UCSD-AML1 (cell line): Measurements from ENCODE around the gene HMGB1.

Experiments
- DNase-seq: peaks from one replicate; lab custom pipeline; 2025; ENCODE audit not compliant: unreplicated experiment; lab: John Stamatoyannopoulos, UW

HMGB1 gene

DNA sequence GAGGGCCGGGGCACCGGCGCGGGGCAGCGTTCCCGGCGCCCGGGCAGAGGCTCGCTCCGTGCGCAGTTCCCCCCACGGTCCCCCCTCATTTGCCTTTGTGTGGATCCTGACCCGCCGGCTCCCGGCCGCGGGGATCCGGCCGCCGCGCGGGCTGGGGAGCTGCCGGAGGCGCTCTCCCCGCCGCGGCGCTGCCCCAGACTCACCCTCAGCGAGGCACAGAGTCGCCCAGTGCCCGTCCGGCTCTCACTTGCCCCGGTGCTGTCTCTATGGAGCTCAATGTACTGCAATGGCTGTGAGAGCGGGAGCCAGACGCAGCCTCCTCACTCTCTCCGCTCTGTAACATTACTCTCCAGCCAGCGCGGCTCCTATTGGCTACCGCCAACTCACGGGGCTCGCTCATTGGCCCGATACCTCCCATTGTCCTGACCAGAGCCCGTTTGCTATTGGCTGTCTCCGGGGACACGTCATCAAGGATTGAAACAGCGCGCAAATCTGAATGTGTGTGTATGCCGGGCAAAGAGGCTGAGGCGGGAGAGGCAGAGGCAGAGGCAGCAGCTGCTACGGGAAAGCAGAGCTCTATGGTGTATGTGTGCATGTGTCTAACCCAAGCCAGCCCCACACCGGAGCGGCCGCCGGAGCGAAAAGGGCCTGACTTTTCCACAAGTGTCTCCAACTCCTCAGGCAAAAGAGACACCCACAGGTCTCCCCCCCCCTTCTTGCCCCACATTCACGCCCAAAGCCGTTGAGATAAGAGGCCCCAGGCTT, at the start of gene HMGB1:
Gene HMGB1, minus strand, starts transcription at position 344 of the 765 bp plus-strand sequence. CDS start 2,256 bp downstream, outside the sequence.
- peak; percentile 94 for DNase-seq

DNA sequence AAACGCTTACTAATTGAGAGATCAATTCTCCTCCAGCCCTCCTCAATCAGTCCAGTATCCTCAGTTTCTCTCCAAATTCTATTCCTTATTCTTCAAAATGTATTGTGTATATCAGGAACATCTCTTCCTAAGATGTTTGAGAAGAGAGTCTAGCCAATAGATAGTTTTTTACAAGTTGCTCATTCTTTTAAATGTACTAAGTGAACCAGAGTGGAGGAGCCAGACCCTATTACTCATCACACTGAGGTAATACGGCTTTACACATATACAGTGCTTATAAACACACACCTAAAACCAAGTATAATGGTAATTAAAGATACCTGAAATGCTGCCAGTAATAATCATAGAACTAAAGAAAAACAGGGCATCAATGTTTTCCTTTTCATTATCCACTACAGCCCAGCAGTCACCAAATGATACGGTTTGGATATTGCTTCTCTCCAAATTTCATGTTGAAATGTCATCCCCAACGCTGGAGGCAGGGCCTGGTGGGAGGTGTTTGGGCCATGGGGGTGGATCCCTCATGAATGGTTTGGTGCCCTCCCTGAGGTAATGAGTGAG, 45.2 kb upstream of the HMGB1 start:
- DNase-seq, result no peak

DNA sequence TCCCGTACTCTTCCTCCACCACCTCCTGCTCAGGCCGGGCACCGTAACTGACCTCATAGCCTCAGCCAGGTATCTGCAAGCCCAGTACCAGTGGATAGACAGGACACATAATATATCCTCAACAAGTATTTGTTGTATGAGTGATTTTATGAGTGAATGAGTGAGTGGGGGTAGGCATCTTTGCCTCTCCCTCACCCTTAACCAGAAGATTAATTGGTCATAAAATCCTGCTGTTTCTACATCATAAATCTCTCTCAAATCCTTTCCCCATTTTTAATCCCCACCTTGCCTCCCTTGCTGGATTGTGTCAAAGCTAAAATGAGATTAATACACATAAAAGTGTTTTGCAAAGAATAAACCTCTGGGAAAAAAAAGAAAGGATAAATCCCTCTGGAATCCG, 44.4 kb upstream of the HMGB1 start:
- no peak for DNase-seq

DNA sequence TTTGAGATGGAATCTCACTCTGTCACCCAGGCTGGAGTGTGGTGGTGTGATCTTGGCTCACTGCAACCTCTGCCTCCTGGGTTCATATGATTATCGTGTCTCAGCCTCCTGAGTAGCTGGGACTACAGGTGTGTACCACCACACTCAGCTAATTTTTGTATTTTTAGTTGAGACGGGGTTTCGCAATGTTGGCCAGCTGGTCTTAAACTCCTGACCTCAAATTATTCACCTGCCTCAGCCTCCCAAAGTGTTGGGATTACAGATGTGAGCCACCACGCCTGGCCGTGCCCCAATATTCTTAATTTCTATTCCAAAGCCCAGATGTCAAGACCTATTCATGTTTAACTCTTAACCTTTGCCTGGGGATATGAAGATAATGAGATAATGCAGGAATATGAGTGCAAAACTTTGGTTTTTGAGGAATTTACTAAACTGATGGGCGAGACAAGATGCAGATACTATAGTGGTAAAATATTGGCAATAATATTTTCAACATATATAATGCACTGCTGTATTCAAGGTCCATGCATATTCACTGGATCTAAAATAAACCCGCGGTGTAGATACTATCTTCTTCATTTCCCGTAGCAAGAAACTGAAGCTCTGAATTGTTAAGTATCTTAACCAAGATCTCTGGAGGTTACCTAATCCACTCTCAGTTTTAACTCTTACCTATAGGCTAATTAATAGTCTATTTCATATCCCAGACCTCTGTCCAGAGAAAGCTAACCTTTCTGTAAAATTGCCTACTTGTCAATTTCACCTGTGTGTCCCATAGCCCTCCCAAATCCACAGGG, 43.7 kb upstream of the HMGB1 start:
- no peak for DNase-seq

DNA sequence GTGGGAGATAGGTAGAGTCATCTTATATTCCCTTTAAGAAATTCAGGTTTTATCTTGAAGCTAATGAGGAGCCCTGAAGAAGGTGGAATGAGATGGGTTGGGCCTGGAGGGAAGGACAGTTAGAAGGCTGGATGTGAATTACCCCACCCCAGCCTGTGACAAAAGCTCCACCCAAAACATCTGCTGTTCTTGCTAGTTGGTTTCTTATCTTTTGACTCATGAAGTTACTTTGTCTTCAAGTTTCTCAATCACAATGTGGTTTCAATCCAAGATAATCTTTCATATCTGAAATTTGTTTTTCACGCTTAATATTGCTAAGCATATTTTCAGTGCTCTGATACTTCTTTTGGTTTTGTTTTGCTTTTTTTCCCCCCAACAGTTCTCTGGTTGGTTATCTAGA, 38.3 kb upstream of the HMGB1 start:
- no peak for DNase-seq

DNA sequence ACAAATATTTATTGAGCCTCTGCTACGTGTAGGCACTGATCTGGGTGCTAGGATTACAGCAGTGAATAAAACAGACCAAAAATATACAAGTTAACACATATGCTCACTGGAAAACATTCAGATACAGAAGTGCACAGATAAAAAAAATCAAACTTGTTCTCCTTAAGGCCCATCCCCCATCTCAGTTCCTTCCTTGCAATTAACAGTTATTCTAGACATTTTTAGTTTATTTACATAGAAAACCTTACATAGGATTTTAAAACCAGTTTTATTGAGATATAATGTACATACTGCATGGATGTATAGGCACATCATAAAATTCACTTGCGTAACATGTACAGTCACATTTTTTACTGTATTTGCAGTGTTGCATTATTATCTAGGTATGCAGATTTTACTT, 36.5 kb upstream of the HMGB1 start:
- no peak for DNase-seq

DNA sequence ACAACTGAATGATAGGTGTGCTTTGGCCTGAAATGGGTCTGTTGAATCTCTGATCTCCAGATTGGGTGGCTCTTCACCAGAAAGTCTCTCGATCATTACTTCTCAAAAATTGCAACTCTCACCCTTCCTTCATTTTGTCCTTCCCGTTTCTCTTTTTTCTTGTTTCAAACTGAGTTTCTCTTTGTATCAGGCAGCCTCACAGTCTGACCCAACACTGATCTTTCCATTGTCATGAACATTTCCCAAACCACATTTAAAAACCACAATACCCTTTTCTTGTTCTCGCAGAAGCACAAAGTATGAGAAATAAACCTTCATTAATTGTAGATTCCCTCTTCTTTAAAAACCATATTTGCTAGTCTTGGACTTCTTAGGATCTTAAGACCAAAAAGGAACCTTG, 33.6 kb upstream of the HMGB1 start:
- DNase-seq, result no peak

DNA sequence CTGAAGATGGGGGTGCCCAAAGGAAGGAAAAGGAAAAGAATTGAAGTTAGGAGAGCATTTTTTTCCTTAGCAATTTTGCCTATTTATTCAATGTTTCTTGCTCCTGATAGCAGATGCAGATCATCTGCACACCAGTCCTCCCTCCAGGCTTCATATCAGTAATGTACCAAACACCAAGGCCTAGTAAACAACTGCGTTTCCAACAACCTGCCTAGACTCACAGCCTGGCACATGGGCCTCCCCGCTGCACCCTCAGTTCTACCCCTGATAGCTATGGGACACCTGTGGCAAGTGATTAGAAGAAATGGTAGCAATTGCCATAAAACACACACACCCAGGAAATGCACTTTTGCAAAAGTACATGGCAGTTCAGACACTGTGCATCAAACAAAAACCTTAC, 30.4 kb upstream of the HMGB1 start:
- DNase-seq, result no peak

DNA sequence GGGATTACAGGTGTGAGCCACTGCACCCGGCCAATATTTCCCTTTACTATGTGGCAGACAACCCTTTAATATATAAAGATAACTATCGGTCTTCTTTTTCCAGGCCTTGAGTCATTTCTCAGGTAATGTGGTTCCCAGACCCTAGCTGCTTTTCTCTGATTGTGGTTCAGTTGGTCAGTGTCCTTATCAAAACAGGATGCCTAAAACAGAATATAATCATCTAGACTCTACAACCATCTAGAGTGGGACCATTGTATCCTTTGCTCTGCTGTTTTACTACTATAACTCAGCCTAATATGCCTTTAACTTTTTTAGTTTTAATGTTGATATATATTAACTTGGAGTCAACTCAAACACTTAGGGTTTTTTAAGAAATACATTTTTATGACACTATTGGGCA, 30.0 kb upstream of the HMGB1 start:
- no peak for DNase-seq

DNA sequence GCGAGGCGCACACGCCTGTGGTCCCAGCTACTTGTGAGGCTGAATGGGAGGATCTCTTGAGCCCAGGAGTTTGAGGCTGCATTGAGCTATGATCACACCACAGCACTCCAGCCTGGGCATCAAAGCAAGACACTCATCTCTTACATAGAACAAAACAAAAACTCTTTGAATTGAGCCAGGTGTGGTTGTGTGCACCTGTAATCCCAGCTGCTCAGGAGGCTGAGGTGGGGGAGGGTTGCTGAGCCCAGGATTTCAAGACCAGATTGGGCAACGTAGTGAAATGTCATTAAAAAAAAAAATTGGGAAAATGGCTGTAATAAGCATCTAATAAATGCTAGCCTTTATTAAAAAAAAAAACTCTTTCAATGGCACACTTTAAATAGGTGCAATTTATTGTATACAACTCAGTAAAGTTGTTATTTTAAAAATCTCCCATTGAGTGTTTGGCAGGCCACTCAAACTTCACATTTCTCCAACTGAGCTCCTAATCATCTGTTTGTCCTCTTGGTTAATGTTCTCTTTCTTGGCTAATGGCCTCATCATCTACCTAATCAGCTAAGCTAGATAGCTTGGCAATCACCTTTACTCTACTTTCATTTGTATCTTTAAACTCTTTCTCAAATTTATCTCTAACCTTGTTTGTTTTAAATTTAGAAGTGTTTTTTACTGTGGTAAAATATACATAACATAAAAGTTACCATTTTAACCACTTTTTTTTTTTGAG, 28.1 kb upstream of the HMGB1 start:
- no peak for DNase-seq

DNA sequence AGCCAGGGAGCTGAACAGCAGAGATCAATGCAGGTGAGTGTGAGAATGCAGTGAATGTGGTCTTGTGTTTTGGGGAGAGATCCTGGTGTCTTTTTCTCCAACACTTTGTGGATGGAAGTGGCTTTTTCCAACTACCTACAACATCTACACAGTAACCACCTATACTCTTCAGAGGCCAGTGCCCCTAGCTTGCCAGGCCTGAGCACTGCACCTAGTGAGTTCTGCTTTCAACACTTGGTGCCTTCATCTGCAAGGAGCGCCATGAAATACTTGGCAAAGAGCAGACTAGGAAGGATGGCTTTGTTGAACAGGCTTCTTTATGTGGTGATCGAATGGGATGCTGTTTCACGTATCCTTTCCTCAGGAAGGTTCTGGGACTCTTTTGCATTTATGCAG, 21.3 kb upstream of the HMGB1 start:
- DNase-seq, result no peak

DNA sequence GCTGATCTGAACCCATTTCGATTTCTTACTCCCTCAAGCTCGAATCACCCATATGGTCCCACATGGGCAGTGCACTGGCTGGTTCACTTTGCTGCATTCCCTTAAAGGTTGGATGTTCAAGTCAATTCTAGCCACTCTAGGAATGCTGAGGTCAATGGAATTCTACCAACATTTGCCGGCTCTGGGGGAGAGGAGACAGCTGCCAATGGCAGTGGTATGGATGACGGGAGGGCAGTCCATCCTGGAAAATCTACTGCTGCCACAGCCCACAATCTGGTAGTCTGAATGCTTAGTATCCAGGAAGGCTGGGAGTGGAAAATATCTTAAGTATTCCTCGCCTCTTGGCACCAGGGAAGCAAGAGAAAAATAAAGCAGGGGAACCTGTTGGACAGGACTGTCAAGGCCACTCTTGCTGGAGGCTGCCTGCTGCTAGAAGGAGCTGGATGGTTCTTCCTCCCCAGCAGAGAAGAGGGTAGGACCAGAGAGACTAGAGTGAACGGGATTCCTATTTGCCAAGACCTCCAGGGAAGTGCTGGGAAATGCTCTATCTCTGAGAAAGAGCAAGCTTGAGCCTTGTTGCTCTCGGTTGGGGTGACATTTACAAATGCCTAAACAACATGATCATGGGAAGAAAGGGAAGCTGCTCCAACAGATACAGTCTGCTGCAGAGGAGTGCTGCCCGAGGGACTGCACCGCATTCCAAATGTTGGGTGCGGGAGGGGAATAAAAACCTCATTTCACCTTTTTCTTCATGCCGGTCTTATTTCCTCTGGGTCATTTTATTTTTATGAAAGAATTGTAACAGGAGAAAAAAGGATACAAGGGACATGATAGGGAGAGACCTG, 20.7 kb upstream of the HMGB1 start:
- DNase-seq, result no peak

DNA sequence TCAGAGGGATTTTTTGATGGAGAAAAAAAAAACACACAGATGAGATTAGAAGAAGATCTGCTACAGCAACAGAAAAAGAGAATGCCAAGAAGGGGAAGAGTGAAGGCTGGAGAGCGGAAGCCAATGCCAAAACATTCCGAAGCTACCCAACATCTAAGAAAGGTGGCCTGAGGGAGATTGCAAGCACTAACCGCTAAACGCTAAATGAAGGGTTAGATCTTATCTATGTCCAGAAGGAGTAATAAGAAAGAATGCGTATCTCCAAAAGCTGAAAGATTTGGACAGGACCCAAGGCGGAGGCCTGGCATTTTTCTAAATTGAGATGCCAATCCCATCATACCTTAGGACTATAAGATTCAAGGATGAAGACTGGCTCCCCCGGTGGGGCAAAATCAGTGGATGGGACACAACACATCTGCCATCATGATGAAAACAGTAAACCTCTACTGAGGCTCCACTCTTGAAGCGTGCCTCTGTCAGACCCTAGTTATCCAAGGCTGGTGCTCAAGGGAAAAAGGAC, 15.6 kb upstream of the HMGB1 start:
- DNase-seq, result no peak

DNA sequence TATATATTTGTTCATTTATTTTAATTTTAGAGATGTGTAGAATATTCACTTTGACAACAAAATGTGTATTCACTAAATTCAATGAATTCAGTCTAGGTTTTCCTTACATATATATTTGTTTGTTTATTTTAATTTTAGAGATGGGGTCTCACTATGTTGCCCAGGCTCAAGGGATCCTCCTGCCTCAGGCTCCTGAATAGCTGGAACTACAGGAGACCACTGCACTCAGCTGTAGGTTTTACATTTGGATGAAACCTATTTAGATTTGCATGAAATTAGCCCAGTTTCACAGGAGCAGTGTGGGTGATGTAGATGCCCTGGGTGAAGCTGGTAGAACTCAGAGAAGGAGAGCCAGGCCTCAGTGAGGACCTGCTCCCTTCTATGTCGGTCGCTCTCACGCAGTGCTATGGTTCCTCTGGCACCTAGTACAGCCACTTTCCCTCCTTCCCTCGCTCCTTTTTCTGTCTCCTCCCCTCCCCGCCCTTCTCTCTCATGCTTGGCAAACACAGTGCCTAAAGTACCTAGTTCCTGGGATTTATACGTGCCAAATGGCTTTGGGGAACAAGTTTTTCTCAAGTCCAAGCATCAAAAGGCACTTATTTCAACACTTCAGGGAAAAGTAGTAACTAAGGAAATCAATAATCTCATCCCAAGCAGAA, 14.7 kb upstream of the HMGB1 start:
- no peak for DNase-seq

DNA sequence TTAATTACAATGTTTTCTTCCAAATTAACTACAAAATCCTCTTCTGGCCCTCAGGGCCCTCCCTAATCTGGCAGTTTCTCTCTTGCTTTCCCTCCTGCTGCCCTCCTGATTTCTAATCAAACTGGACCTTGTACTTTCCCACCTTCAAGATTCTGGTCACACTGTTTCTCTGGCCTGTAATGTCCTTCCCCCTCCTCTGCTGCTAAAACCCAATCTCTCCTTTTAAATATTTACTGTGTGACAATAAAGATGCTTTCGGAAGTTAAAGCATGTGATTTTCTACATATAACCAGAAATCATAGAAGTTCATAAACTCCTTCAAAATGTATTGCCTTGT, 14.1 kb upstream of the HMGB1 start:
- no peak for DNase-seq

DNA sequence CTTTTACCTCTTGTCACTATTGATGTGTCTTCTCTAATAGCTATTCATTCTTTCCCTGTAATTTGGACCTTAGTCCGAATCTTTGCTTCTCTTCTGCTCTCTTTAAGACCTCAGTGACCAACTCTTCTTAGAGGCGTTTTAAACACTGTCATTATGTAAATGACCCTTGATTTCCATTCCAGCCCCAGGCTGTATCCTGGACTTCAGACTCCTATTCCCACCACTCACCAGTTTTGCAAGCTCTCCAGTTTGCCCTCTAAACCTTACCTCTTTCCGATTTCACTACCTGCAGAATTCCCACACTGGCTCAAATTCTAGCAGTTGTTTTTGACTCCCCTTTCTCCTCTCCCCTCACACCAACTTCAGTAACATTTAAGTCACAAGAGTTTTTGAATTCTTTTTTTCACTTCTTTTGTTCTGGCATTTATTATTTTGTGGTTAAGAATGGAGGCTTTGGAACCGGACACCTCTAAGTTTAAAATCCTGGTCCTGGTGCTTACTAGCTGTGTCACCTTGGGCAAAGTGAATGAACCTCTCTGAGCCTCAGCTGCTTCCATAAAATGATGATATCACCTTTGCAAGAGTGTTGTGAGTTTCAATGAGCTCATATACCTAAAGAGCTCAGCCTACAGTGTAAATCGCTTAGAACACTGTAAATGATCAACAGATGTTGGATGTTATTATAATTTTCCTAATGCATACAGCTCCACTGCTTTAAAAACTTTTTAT, 13.6 kb upstream of the HMGB1 start:
- no peak for DNase-seq

DNA sequence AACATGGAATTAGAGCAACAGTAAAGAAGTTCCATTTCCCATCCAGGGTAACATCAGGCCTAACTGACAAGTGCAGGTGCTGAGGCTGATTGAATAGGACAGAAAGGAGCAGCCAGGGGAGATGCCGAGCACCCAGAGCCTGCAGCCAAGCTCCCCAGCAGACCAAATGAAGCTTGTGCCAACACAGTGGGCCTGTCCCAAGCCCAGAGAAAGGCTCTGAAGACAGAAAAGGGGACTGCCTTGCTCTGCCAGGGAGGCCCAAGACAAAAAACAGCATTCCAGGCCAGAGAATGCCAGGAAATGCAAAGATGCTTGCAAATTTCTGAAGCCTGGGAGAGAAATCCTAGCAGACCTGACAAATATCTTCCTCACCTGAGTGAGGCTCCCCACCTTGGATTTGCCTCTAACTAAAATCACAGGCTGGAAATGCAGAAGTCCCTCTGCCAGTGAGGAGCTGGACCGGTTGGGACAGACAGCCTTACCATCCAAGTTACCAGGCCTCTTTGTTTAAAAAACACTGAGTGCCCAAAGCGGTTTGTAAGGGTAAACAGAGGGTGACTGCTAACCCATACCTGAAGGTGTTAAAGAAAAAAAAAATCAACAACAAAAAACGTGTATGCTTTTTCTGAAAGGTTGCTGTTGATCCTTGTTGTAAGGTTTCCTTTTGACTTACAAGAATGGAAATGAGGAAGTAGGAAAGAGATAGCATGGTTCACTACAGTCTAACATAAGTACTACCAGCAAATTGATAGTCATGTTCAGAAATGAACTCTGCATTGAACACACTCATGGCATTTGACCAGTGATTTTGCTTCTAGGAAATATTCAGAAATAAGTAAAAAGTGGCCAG, 11.8 kb upstream of the HMGB1 start:
- no peak for DNase-seq

DNA sequence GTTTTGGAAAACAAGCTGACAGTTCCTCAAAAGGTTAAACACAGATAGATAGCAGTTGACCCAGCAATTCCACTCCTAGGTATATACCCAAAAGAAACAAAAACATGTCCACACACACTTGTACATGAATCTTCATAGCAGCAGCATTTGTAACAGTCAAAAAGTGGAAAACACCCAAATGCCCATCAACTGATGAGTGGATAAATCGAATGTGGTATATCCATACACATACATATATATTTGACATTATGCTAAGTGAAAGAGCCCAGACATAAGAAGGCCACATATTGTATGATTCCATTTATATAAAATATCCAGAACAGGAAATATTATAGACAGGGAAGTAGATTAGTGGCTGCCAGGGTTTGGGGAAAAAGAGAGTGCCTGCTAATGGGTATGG, 7.9 kb upstream of the HMGB1 start:
- no peak for DNase-seq
